ENCODE results near the gene ABR. TPM values are rescaled to one million over a fixed set of nuclear protein-coding genes. Genes with fewer than 3 reads are reported as not detected.

ABR gene
- polyA plus RNA-seq, 2 of the 4 experiments (the other 2 are of a cell fraction), result 70.9 to 73.8 TPM

GRCh38 chr17:979539-980405 lies 200.0 kb downstream of the ABR start, which contains the start of gene NXN:
Gene NXN, minus strand, starts transcription at chr17:979776.
- peak; percentile 65 to 82 for DNase-seq (ENCODE audit: low read depth in 1 of 2, low spot score in 1 of 2)
- no peak for FAIRE-seq
- H3K4me1 ChIP-seq, result peaks cover 16% of the 10 kb centered on the region; the same call in 2 of the 3 replicates
- TF ChIP-seq MAX (IDR thresholded peaks at IDR 0.05) (peak; percentile 34; the same call in 1 of the 2 replicates), CBX8 (IDR thresholded peaks at IDR 0.05) (no peak), HOXA7 (CRISPR knock-in tag; IDR thresholded peaks at IDR 0.05) (no peak), SREBF2 (IDR thresholded peaks at IDR 0.05) (no peak), REST (IDR thresholded peaks at IDR 0.05) (no peak), RNF2 (IDR thresholded peaks at IDR 0.05; ENCODE audit: borderline replicate concordance, low read depth) (0 out of 2 replicates have a peak, but pooled peaks have one; percentile 24), CHD2 (IDR thresholded peaks at IDR 0.05; ENCODE audit: low read length, partially characterized antibody) (no peak), KDM5A (IDR thresholded peaks at IDR 0.05) (no peak), RCOR1 (IDR thresholded peaks at IDR 0.05; ENCODE audit: low read depth, low read length) (no peak), EHMT2 (IDR thresholded peaks at IDR 0.05; ENCODE audit: low read depth) (no peak), RAD21 (conservative IDR thresholded peaks at IDR 0.05 in 1 of 2, IDR thresholded peaks at IDR 0.05 in 1 of 2) (peak; percentile 19 to 56; a peak in 3 of 5 replicates), BHLHE40 (IDR thresholded peaks at IDR 0.05; ENCODE audit: low read depth, low read length) (no peak), GATA3 (IDR thresholded peaks at IDR 0.05; ENCODE audit: borderline replicate concordance) (no peak), CHD4 (IDR thresholded peaks at IDR 0.05; ENCODE audit: borderline replicate concordance) (no peak), FOXS1 (CRISPR knock-in tag; IDR thresholded peaks at IDR 0.05) (no peak), HEYL (CRISPR knock-in tag; IDR thresholded peaks at IDR 0.05) (no peak), MAZ (IDR thresholded peaks at IDR 0.05; ENCODE audit: borderline replicate concordance, low read depth, low read length) (no peak), POLR2AphosphoS2 (conservative IDR thresholded peaks at IDR 0.05; ENCODE audit: low read length) (no peak), ZSCAN20 (CRISPR knock-in tag; IDR thresholded peaks at IDR 0.05) (no peak), ZFP36 (IDR thresholded peaks at IDR 0.05; ENCODE audit: borderline replicate concordance, partially characterized antibody) (no peak), ESRRA (IDR thresholded peaks at IDR 0.05; ENCODE audit: borderline replicate concordance, low read length) (no peak), EP300 (IDR thresholded peaks at IDR 0.05) (no peak), MAFK (IDR thresholded peaks at IDR 0.05; ENCODE audit: partially characterized antibody) (no peak), ZC3H11A (IDR thresholded peaks at IDR 0.05) (no peak), CTCF (IDR thresholded peaks at IDR 0.05) (peak; percentile 48), ATOH8 (CRISPR knock-in tag; IDR thresholded peaks at IDR 0.05; ENCODE audit: low read depth) (no peak), NR3C1 (IDR thresholded peaks at IDR 0.05) (no peak), HOXB13 (CRISPR knock-in tag; IDR thresholded peaks at IDR 0.05; ENCODE audit: low read depth) (no peak), HMGXB4 (CRISPR knock-in tag; IDR thresholded peaks at IDR 0.05; ENCODE audit: borderline replicate concordance) (no peak), E2F6 (IDR thresholded peaks at IDR 0.05; ENCODE audit: borderline replicate concordance, low read depth) (peak; percentile 71), POLR2A (IDR thresholded peaks at IDR 0.05; ENCODE audit: low read length) (peak; percentile 72)

More at GRCh38 chr17:979539-980405, 200.0 kb downstream of the ABR start, which contains the start of gene NXN:
- peak within 1 kb of the TSS; percentile 94 for H3K4me2 ChIP-seq
- ATAC-seq, result peak; percentile 76 to 85
- ChIA-PET POLR2A (interaction anchor here (1.0 to 2.6 kb wide), 9 partner anchors 17 to 198 kb away, joined by 3 to 25 read pairs (median 4); partner anchors contain the start of genes GLOD4, MRM3 and TIMM22), CTCF (interaction anchor here (1.0 to 14.3 kb wide), 50 partner anchors 10 to 816 kb away, joined by 3 to 428 read pairs (median 8); partner anchors contain the start of genes GEMIN4, GLOD4, MRM3 and TIMM22)
- H3K9me3 ChIP-seq, result no peaks in the 10 kb centered on the region
- peak within 1 kb of the TSS; percentile 89 for H3K4me3 ChIP-seq
- WGBS (ENCODE audit: missing lambda C conversion rate), result 13% methylated on average over 22 of the region's 94 CpGs
- H3K27ac ChIP-seq, result peak within 1 kb of the TSS; percentile 76 to 91
